Cardiac atrium fibroblast (primary cell): Measurements from ENCODE around the gene PDILT. TPM values are rescaled to one million over a fixed set of nuclear protein-coding genes. Genes with fewer than 3 reads are reported as not detected.

Experiments
- total RNA-seq: library from RNA; depleted of rRNA; stranded (reverse); fragments of >200 nt; gene quantifications from 2 replicates; pipeline ENCODE4 v1.2.3, GENCODE V29; 2015

The PDILT gene
- 0.18 TPM in 1 of 2 replicates, not detected in the other for total RNA-seq

DNA sequence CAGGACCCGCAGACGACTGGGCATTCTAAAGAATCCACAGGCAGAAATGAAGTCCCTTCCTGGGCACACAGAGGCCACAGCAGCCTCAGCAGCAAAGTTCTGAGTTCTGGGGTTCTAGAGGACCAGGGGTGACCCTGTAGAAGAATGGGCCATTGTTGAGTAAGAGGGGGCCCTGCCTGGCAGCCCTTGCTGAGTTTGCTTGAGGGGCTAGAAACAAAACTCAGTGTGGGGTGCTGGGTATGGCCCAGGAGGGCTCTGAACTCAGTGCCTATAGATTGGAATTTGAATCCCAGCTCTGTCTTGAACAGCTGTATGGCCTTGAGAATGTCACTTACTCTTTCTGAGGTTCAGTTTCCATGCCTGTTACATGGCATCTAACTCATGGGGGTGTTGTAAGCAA lies at the start of gene PDILT:
TSS of gene PDILT (minus strand) at position 101 of the 400 bp plus-strand sequence. CDS start 5,437 bp downstream, outside the sequence.

GRCh38 chr16:20451364-20451763 lies 46.8 kb upstream of the PDILT start, which contains the start of gene ACSM2A:
TSS of gene ACSM2A (plus strand) at chr16:20451521. CDS start at chr16:20460115, 8,594 bp downstream.

GRCh38 chr16:20409398-20410120 lies 5.0 kb upstream of the PDILT start, which contains the start of gene ACSM5:
TSS of gene ACSM5 (plus strand) at chr16:20409534. CDS start at chr16:20411485, 1,951 bp downstream.

DNA sequence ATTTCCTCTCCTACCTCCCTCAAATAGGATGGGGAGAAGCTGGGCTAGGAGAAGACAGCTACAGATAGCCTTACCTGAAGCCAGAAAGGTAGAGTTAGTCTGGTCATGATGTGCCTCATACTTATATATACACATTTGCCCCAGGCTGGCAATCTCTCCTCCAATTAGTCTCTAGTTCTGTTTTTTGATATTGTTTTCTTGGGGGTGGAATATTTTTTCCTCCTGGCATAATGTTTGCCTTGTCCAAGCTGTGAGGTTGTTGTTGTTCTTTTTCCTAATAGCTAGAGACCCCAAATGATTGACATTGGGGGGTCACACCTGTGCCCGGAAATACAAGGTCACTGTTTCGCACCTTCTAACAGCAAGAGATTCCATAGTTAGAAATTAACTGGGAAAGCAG lies 51.9 kb downstream of the PDILT start, which contains the start of gene UMOD:
TSS of gene UMOD (minus strand) at position 101 of the 400 bp plus-strand sequence. CDS start 1,978 bp downstream, outside the sequence.

DNA sequence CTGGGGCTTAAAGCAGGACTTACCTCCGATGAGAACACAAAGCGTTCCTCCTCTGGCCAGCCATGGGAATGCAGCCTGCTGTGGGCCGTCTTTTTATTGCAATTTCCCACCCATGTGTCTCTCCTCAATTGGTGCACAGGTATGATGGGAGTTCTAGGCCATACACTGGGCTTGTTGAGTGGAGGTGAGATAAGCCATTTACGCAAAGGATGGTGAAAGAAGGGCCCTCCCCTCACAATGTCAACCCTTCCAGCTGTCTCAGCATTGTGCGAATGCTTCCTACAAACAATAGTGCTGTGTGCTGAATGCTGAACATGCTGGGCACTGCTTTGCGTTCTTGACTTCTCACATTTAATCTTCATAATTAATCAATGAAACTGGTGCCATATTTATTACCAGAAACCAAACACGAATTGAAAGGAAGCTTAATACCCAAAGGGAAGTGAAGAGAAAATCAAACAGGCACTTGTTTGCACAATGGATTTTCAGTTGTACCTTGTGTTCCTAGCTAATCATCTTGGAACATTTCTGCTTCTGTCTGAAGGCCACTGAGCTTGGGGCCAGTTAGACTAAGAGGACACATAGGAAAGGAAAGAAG lies 77.0 kb downstream of the PDILT start, which contains the start of gene GP2:
TSS of gene GP2 (minus strand) at position 70 of the 598 bp plus-strand sequence. CDS start 1,082 bp downstream, outside the sequence.

Other genes starting within 250 kb of the PDILT start
- not detected in 2 replicates for gene GP2, start 77.2 kb downstream of the PDILT start, total RNA-seq
- not detected in 2 replicates for gene UMOD, start 52.0 kb downstream of the PDILT start, total RNA-seq
- 6.3 and 6.9 TPM in 2 replicates for gene ACSM5, start 4.8 kb upstream of the PDILT start, total RNA-seq
- gene ACSM2A, start 46.8 kb upstream of the PDILT start, total RNA-seq = not detected in 2 replicates
- not detected in 2 replicates for gene ACSM2B, start 171.6 kb upstream of the PDILT start, total RNA-seq